ENCODE data around the gene CIC. TPM values are rescaled to one million over a fixed set of nuclear protein-coding genes. Genes with fewer than 3 reads are reported as not detected.

The CIC gene
- total and polyA plus RNA-seq, 9 of the 15 experiments (the other 6 are each of a cell fraction or from before 2014, with no cell fraction given) = 0.07 to 44.7 (median 8.6) TPM

GRCh38 chr19:42313096-42313839 is 44.2 kb downstream of the CIC start, which contains the start of gene TMEM145 (continued):
- TF ChIP-seq PHB2 (IDR thresholded peaks at IDR 0.05; ENCODE audit: low read depth) (no peak), ZNF232 (CRISPR knock-in tag; IDR thresholded peaks at IDR 0.05) (no peak), MEIS2 (IDR thresholded peaks at IDR 0.05; ENCODE audit: partially characterized antibody) (peak; percentile 74), FOXA1 (IDR thresholded peaks at IDR 0.05; ENCODE audit: borderline replicate concordance) (no peak), HES1 (IDR thresholded peaks at IDR 0.05; ENCODE audit: low read depth) (no peak), ZNF12 (CRISPR knock-in tag; IDR thresholded peaks at IDR 0.05) (no peak), RBBP5 (IDR thresholded peaks at IDR 0.05; ENCODE audit: borderline replicate concordance, insufficient read depth, low read length, poor library complexity, severe bottlenecking) (no peak), MED1 (CRISPR knock-in tag; IDR thresholded peaks at IDR 0.05; ENCODE audit: borderline replicate concordance) (no peak), ZNF778 (CRISPR knock-in tag; IDR thresholded peaks at IDR 0.05) (no peak), PBX2 (CRISPR knock-in tag; IDR thresholded peaks at IDR 0.05; ENCODE audit: low read depth) (no peak), PBX2 (tag; conservative IDR thresholded peaks at IDR 0.05; ENCODE audit: low read depth) (no peak), COPS2 (conservative IDR thresholded peaks at IDR 0.05) (no peak), IRF1 (CRISPR knock-in tag; IDR thresholded peaks at IDR 0.05; ENCODE audit: borderline replicate concordance) (no peak), XRCC3 (IDR thresholded peaks at IDR 0.05) (no peak), POLR3G (IDR thresholded peaks at IDR 0.05; ENCODE audit: extremely low read depth, insufficient read length, insufficient replicate concordance) (no peak), BMI1 (IDR thresholded peaks at IDR 0.05; ENCODE audit: low read length) (no peak), ZFPM2 (CRISPR knock-in tag; IDR thresholded peaks at IDR 0.05) (no peak), HOMEZ (CRISPR knock-in tag; IDR thresholded peaks at IDR 0.05) (no peak), HNRNPH1 (optimal IDR thresholded peaks at IDR 0.05; ENCODE audit: low read depth, low read length) (no peak), CREM (IDR thresholded peaks at IDR 0.05; ENCODE audit: low read depth) (no peak), ELF1 (tag; IDR thresholded peaks at IDR 0.05) (no peak), MAZ (CRISPR knock-in tag; conservative IDR thresholded peaks at IDR 0.05 in 1 of 2, IDR thresholded peaks at IDR 0.05 in 1 of 2) (peak; percentile 57 to 79; a peak in 2 of 4 replicates), ZNF780A (CRISPR knock-in tag; IDR thresholded peaks at IDR 0.05) (no peak), STAT5A (IDR thresholded peaks at IDR 0.05; ENCODE audit: borderline replicate concordance, low read length) (no peak)
